Measurements from ENCODE around the gene CRTC1.
A peak's percentile ranks its signal among the peaks of the same experiment; 100 is the strongest.

CRTC1 gene

DNA sequence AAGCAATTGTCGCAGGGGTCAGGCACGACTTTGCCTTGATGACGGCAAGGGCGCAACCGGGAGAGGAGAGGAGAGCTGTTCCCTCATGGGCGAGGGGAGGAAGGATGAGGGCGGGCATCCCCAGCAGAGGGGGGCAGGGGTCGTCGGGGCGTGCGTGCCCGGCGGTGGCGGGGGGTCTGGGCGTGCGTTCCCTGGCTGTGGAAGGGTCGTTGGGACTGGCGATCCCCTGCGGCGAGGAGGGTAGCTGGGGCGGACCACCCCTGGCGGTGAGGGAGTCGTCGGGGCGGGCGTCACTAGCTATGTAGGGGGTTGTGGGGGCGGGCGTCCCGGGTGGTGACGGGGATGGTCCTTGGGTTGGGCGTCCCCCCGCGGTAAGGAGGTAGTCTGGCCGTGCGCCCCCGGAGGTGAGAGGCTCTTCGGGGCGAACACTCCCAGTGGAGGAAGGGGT is 106.0 kb downstream of the CRTC1 start:
- CTCF ChIA-PET = interaction anchor here (0.6 to 1.0 kb wide), 3 partner anchors 10 to 198 kb away, joined by 3 read pairs; no protein-coding TSS in a partner anchor
- no peak for TF ChIP-seq BHLHE40 (IDR thresholded peaks at IDR 0.05; ENCODE audit: borderline replicate concordance)
- no peak for TF ChIP-seq HDGF (IDR thresholded peaks at IDR 0.05; ENCODE audit: borderline replicate concordance)
- no peak for TF ChIP-seq NFRKB (IDR thresholded peaks at IDR 0.05)
- no peak for TF ChIP-seq ARNT (IDR thresholded peaks at IDR 0.05)
- TF ChIP-seq LEF1 (IDR thresholded peaks at IDR 0.05; ENCODE audit: borderline replicate concordance) = no peak
- TF ChIP-seq FOXK2 (IDR thresholded peaks at IDR 0.05) = no peak
- no peak for TF ChIP-seq L3MBTL2 (conservative IDR thresholded peaks at IDR 0.05)
- TF ChIP-seq FOXA1 (IDR thresholded peaks at IDR 0.05) = no peak
- TF ChIP-seq ZNF384 (IDR thresholded peaks at IDR 0.05) = no peak
- TF ChIP-seq TARDBP (IDR thresholded peaks at IDR 0.05) = no peak
- no peak for DNase-seq (ENCODE audit: extremely low spot score)
- POLR2A ChIA-PET = no interaction called here

- DNase-seq (ENCODE audit: extremely low spot score) = peak; percentile 72
- CTCF ChIA-PET = interaction anchor here (0.8 to 1.0 kb wide), 2 partner anchors 10 to 169 kb away, joined by 3 read pairs; no protein-coding TSS in a partner anchor
- POLR2A ChIA-PET = no interaction called here
- TF ChIP-seq CTBP1 (IDR thresholded peaks at IDR 0.05; ENCODE audit: borderline replicate concordance) (no peak), SP1 (IDR thresholded peaks at IDR 0.05) (no peak), FOXK2 (IDR thresholded peaks at IDR 0.05) (no peak), L3MBTL2 (conservative IDR thresholded peaks at IDR 0.05) (no peak; the same call in 1 of the 2 replicates), ARNT (IDR thresholded peaks at IDR 0.05) (no peak), ZNF384 (IDR thresholded peaks at IDR 0.05) (no peak), HDGF (IDR thresholded peaks at IDR 0.05; ENCODE audit: borderline replicate concordance) (no peak), FOXM1 (IDR thresholded peaks at IDR 0.05; ENCODE audit: borderline replicate concordance) (no peak), SUZ12 (IDR thresholded peaks at IDR 0.05) (no peak), FOXA1 (IDR thresholded peaks at IDR 0.05) (no peak), BHLHE40 (IDR thresholded peaks at IDR 0.05; ENCODE audit: borderline replicate concordance) (no peak)
Measured at GRCh38 chr19:18789883-18790565, 106.5 kb downstream of the CRTC1 start.

DNA sequence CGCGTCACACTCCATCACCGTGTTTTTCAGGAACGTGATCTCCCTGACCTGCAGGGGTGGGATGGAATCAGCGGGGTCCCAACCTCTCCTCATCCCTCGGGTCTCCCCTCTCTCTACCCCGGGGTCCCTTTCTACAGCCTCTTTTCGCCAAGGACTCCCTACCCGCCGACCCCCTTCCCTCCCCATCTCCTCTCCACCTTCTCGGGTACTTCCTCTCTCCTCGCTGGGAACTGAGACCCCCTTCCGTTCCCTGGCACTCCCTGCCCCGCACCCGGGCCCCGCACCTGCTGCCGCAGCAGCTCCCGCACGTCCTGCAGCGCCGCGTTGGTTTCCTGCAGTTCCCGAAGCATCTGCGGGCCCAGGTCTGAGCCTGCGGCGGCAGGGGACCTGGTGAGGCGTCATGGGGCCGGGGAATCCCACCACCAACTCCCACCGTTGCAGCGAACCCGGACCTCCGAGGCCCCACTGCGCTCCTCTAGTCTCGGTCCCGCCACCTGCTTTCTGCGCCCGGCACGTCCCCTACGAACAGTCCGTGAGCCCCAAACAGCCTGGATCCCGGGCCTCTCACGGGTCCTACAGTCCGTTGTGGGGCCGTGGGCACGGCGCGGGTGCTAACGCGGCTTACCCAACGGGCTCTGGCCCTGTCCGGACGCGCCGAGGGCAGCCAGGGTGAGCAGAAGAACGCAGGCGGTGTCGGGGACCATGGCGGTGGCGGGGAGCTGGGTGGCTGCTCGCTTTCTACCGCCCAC is 107.3 kb downstream of the CRTC1 start, which contains the start of gene COMP:
TSS of gene COMP (minus strand) at position 740 of the 749 bp plus-strand sequence. CDS start at position 704, 36 bp downstream.
- no peak for DNase-seq (ENCODE audit: extremely low spot score)
- TF ChIP-seq BHLHE40 (IDR thresholded peaks at IDR 0.05; ENCODE audit: borderline replicate concordance) = no peak
- TF ChIP-seq NFRKB (IDR thresholded peaks at IDR 0.05) = no peak
- no peak for TF ChIP-seq ZNF384 (IDR thresholded peaks at IDR 0.05)
- TF ChIP-seq ELF4 (IDR thresholded peaks at IDR 0.05) = no peak
- TF ChIP-seq CTBP1 (IDR thresholded peaks at IDR 0.05; ENCODE audit: borderline replicate concordance) = no peak
- no peak for TF ChIP-seq FOXA1 (IDR thresholded peaks at IDR 0.05)
- no peak for TF ChIP-seq FOXK2 (IDR thresholded peaks at IDR 0.05)
- TF ChIP-seq SUZ12 (IDR thresholded peaks at IDR 0.05) = no peak
- TF ChIP-seq TARDBP (IDR thresholded peaks at IDR 0.05) = no peak
- TF ChIP-seq, protein P1, sequence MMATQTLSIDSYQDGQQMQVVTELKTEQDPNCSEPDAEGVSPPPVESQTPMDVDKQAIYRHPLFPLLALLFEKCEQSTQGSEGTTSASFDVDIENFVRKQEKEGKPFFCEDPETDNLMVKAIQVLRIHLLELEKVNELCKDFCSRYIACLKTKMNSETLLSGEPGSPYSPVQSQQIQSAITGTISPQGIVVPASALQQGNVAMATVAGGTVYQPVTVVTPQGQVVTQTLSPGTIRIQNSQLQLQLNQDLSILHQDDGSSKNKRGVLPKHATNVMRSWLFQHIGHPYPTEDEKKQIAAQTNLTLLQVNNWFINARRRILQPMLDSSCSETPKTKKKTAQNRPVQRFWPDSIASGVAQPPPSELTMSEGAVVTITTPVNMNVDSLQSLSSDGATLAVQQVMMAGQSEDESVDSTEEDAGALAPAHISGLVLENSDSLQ (IDR thresholded peaks at IDR 0.05) = no peak
- TF ChIP-seq FOXM1 (IDR thresholded peaks at IDR 0.05; ENCODE audit: borderline replicate concordance) = no peak
- TF ChIP-seq HDGF (IDR thresholded peaks at IDR 0.05; ENCODE audit: borderline replicate concordance) = no peak
- no peak for TF ChIP-seq SP1 (IDR thresholded peaks at IDR 0.05)
- no peak for TF ChIP-seq ARNT (IDR thresholded peaks at IDR 0.05)
- no peak for TF ChIP-seq L3MBTL2 (conservative IDR thresholded peaks at IDR 0.05)
- no peak for TF ChIP-seq LEF1 (IDR thresholded peaks at IDR 0.05; ENCODE audit: borderline replicate concordance)
- CTCF ChIA-PET = no interaction called here
- POLR2A ChIA-PET = interaction anchor here (1.2 kb wide), 1 partner anchor 41 kb away, joined by 3 read pairs; the partner anchor contains the start of gene UPF1

DNA sequence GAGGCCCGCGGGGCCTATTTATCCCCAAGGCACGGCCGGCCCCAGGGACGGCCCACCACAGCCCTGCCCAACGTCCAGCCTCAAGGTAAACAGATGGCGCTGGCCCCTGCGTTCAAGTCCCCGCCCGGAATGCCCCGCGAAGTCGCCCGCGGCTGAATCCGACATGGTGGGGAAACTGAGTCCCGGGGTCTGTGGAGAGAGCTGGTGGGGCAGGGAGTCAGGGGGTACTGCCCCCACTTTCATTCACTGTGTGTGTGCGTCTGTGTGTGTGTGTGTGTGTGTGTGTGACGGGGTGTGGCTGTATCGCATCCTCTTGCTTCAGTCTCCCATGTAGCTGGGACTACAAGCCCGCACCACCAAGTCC is 107.8 kb downstream of the CRTC1 start:
- TF ChIP-seq FOXK2 (IDR thresholded peaks at IDR 0.05) (no peak), LEF1 (IDR thresholded peaks at IDR 0.05; ENCODE audit: borderline replicate concordance) (no peak)
- POLR2A ChIA-PET = interaction anchor here (1.2 kb wide), 1 partner anchor 41 kb away, joined by 3 read pairs; the partner anchor contains the start of gene UPF1
- CTCF ChIA-PET = no interaction called here
- no peak for DNase-seq (ENCODE audit: extremely low spot score)

DNA sequence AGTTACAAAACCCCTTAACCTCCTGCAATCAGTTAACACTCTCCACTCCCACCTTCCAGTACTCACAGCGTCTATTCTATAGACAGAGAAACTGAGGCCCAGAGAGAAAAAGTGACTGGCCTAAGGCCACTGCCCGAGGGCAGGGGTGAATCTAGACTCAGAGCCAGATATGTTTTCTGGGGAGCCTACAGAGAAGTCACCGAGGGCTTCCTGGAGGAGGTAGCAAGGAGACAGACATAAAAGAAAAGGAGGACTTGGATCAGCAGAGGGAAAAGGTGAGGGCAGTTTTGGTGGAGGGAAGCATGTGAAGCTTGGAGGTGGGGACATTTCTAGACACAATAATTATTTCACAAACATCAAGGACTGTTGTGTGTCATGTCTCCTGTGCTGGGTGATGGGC is 109.2 kb downstream of the CRTC1 start:
- no peak for DNase-seq (ENCODE audit: extremely low spot score)
- ChIA-PET CTCF (no interaction called here), POLR2A (no interaction called here)
- TF ChIP-seq ZNF384 (IDR thresholded peaks at IDR 0.05) (no peak), L3MBTL2 (conservative IDR thresholded peaks at IDR 0.05) (no peak), TARDBP (IDR thresholded peaks at IDR 0.05) (no peak), ELF4 (IDR thresholded peaks at IDR 0.05) (no peak), HDGF (IDR thresholded peaks at IDR 0.05; ENCODE audit: borderline replicate concordance) (no peak), NFRKB (IDR thresholded peaks at IDR 0.05) (no peak), LEF1 (IDR thresholded peaks at IDR 0.05; ENCODE audit: borderline replicate concordance) (no peak), FOXM1 (IDR thresholded peaks at IDR 0.05; ENCODE audit: borderline replicate concordance) (no peak), CTBP1 (IDR thresholded peaks at IDR 0.05; ENCODE audit: borderline replicate concordance) (no peak), FOXA1 (IDR thresholded peaks at IDR 0.05) (no peak), ARNT (IDR thresholded peaks at IDR 0.05) (no peak), BHLHE40 (IDR thresholded peaks at IDR 0.05; ENCODE audit: borderline replicate concordance) (no peak), SP1 (IDR thresholded peaks at IDR 0.05) (no peak), SUZ12 (IDR thresholded peaks at IDR 0.05) (no peak), FOXK2 (IDR thresholded peaks at IDR 0.05) (no peak)
- TF ChIP-seq, protein P1 (IDR thresholded peaks at IDR 0.05) = no peak
